GM12891 (cell line): ENCODE results near the gene HERC2.

Experiments
- DNase-seq: peaks from one replicate; pipeline ENCODE4 v3.0.0; 2011; ENCODE audit warnings: low spot score; ENCODE audit not compliant: insufficient read length
- FAIRE-seq: peaks from 2 replicates; lab custom pipeline; 2011; peaks lifted over from hg19 to GRCh38; lab: Jason Lieb, UNC
- PAX5 ChIP-seq: IDR thresholded peaks from 2 replicates; pipeline ENCODE4 v1.6.1; 2011; ENCODE audit warnings: low read length, moderate library complexity, mild to moderate bottlenecking; ENCODE audit not compliant: insufficient read depth, severe bottlenecking
- POLR2A ChIP-seq: IDR thresholded peaks from 2 replicates; pipeline ENCODE4 v1.6.1; 2011; ENCODE audit warnings: low read depth, low read length, control low read depth
- POLR2AphosphoS5 ChIP-seq: IDR thresholded peaks from 2 replicates; pipeline ENCODE4 v1.6.1; 2011; ENCODE audit warnings: low read depth, low read length, control low read depth
- POU2F2 ChIP-seq: IDR thresholded peaks from 2 replicates; pipeline ENCODE4 v1.6.1; 2011; ENCODE audit warnings: low read depth, mild to moderate bottlenecking, control low read depth, low read length, moderate library complexity
- SPI1 ChIP-seq: IDR thresholded peaks from 2 replicates; pipeline ENCODE4 v1.6.1; 2011; ENCODE audit warnings: low read depth, low read length, control low read depth
- TAF1 ChIP-seq: IDR thresholded peaks from 2 replicates; pipeline ENCODE4 v1.6.1; 2011; ENCODE audit warnings: low read depth, low read length, control low read depth

Gene HERC2

GRCh38 chr15:28106294-28107110 is 215.5 kb downstream of the HERC2 start:
- TF ChIP-seq TAF1: no peak
- TF ChIP-seq POU2F2: no peak
- TF ChIP-seq SPI1: no peak
- TF ChIP-seq POLR2AphosphoS5: no peak
- no peak for TF ChIP-seq POLR2A
- DNase-seq: peak; percentile 47
- FAIRE-seq: no peak

GRCh38 chr15:28105793-28106192 is 216.2 kb downstream of the HERC2 start:
- TF ChIP-seq TAF1: no peak
- TF ChIP-seq POU2F2: no peak
- TF ChIP-seq SPI1: no peak
- DNase-seq (no peak), FAIRE-seq (peak; percentile 79)

GRCh38 chr15:28105224-28105791 is 216.7 kb downstream of the HERC2 start:
- DNase-seq: no peak
- FAIRE-seq: no peak
- TF ChIP-seq POLR2A: no peak
- TF ChIP-seq TAF1: no peak
- no peak for TF ChIP-seq PAX5
- TF ChIP-seq POLR2AphosphoS5: no peak
- TF ChIP-seq POU2F2: no peak
- TF ChIP-seq SPI1: no peak

GRCh38 chr15:28104326-28104725 is 217.7 kb downstream of the HERC2 start:
- FAIRE-seq (no peak), DNase-seq (no peak)
- TF ChIP-seq POLR2AphosphoS5 (no peak), POU2F2 (no peak), PAX5 (no peak), POLR2A (no peak), TAF1 (no peak), SPI1 (no peak)

GRCh38 chr15:28103831-28104230 is 218.1 kb downstream of the HERC2 start:
- FAIRE-seq (no peak), DNase-seq (no peak)
- no peak for TF ChIP-seq TAF1
- no peak for TF ChIP-seq POLR2A
- TF ChIP-seq PAX5: no peak
- TF ChIP-seq SPI1: no peak
- TF ChIP-seq POLR2AphosphoS5: no peak
- no peak for TF ChIP-seq POU2F2

- DNase-seq (no peak), FAIRE-seq (no peak)
- no peak for TF ChIP-seq PAX5
- no peak for TF ChIP-seq POU2F2
Measured at GRCh38 chr15:28101983-28102441, 220.0 kb downstream of the HERC2 start.

GRCh38 chr15:28101201-28101600 is 220.8 kb downstream of the HERC2 start:
- TF ChIP-seq POU2F2 (no peak), PAX5 (no peak), POLR2A (no peak), POLR2AphosphoS5 (no peak), SPI1 (no peak), TAF1 (no peak)
- FAIRE-seq: no peak
- DNase-seq: no peak

GRCh38 chr15:28100516-28101195 is 221.3 kb downstream of the HERC2 start:
- FAIRE-seq: no peak
- TF ChIP-seq PAX5 (no peak), TAF1 (no peak), POLR2A (no peak), SPI1 (no peak), POU2F2 (no peak), POLR2AphosphoS5 (no peak)
- no peak for DNase-seq

- FAIRE-seq: peak; percentile 26
- DNase-seq: no peak
- TF ChIP-seq POU2F2 (no peak), TAF1 (no peak), SPI1 (no peak), PAX5 (no peak), POLR2A (no peak), POLR2AphosphoS5 (no peak)
Measured at GRCh38 chr15:28099555-28100140, 222.3 kb downstream of the HERC2 start.
